ENCODE results near the gene EMILIN3. TPM values are rescaled to one million over a fixed set of nuclear protein-coding genes. Genes with fewer than 3 reads are reported as not detected.

The EMILIN3 gene, protein sequence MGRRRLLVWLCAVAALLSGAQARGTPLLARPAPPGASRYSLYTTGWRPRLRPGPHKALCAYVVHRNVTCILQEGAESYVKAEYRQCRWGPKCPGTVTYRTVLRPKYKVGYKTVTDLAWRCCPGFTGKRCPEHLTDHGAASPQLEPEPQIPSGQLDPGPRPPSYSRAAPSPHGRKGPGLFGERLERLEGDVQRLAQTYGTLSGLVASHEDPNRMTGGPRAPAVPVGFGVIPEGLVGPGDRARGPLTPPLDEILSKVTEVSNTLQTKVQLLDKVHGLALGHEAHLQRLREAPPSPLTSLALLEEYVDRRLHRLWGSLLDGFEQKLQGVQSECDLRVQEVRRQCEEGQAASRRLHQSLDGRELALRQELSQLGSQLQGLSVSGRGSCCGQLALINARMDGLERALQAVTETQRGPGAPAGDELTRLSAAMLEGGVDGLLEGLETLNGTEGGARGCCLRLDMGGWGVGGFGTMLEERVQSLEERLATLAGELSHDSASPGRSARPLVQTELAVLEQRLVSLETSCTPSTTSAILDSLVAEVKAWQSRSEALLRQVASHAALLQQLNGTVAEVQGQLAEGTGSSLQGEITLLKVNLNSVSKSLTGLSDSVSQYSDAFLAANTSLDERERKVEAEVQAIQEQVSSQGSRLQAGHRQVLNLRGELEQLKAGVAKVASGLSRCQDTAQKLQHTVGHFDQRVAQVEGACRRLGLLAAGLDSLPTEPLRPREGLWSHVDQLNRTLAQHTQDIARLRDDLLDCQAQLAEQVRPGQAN
- total RNA-seq (under 1 TPM; 0.39 to 0.72 TPM), polyA plus RNA-seq (under 1 TPM in 1 of 2 donors, not detected in 1; 0.38 TPM)
- long read RNA-seq, donor 1, partial matches to known transcripts = 0 of 22 reads
- long read RNA-seq, donor 1, other reads (novel, unspliced or antisense) = 22 of 22 reads
- long read RNA-seq, donor 2 = 0 reads

DNA sequence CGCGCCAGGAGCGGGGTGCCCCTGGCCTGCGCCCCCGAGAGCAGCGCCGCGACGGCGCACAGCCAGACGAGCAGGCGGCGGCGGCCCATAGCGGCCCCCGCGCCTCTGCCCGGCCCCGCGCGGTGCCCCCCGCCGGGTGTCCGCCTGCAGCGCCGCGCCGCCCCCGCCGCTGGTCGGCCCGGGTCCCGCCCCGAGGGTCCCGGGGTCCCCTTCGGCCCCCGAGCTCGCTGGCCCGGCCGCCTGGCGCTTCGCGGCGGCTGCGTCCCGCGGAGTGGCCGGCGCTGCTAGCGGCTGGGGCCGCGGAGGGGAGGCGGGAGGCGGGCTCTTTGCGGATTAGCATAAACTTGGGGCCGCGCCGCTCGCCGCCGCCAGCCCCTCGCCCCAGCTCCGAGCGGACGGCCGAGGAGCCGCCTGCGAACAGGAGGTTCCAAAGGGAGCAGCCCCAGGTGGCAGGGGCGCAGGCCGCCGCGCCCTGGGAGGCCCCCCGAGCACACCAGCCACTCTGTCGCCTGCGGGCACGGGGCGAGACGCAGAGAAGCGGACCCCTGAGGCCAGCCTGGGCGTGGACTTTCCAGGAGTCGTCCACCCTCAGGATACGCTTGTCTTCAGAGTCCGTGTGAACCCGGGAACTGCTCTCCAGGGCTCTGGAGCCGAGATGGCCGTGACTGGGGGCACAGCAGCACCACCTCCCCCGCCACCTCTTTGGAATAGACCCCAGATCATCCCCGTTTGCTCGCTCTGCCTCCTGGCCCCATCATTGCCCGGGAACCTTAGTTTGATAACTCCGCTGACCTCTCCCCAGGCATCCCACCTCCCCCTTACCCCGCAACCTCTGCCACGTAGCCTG is at the start of gene EMILIN3:
EMILIN3 (minus strand) TSS at position 273 of the 847 bp plus-strand sequence; CDS start at position 89, 184 bp downstream.
- WGBS, 2 donors = 12 to 16% methylated on average over 56 to 93 of the region's 93 CpGs
- intact Hi-C loops (cut with DNase I) = no loop called here
- H3K4me1 ChIP-seq (ENCODE audit: control insufficient read depth in 1 of 2, insufficient read depth in 2 of 2, low read length in 2 of 2) = no peaks in the 10 kb centered on the region
- H3K36me3 ChIP-seq (ENCODE audit: control insufficient read depth in 1 of 2, insufficient read depth in 2 of 2, low read length in 1 of 2) = no peaks in the 10 kb centered on the region
- no peaks in the 10 kb centered on the region for H3K9me3 ChIP-seq (ENCODE audit: control insufficient read depth, low read length)
- H3K27ac ChIP-seq (ENCODE audit: low read depth in 1 of 2, low read length in 2 of 2) = no peak within 1 kb of the TSS
- DNase-seq = no peak
- peak within 1 kb of the TSS; percentile 22 to 33 for H3K4me3 ChIP-seq (ENCODE audit: low read length in 2 of 2)
- ATAC-seq (ENCODE audit: low FRiP score) = no peak
- H3K27me3 ChIP-seq (ENCODE audit: control insufficient read depth in 1 of 2, insufficient read depth in 2 of 2, low read length in 1 of 2) = no peaks in the 10 kb centered on the region

DNA sequence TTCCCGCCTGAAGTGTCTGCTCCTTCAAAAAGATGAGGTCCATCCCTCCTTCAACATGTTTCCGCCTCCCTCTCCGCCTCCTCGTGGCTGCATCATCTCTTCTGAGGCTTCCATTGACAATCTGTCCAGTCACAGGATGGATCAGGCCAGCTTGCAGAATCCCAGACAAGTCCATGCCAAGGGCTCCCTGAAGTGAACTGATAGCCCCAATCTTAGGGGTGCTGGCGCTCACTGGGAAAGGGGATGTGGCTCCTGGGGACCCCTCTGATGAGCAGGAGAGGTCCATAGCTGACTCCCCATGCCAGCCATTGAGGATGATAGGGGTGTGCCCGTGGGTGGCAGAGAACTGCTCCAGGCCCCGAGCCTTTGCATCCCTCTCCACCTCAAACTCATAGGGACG is 48.6 kb upstream of the EMILIN3 start:
- WGBS, 2 donors = 89 to 92% methylated on average over 8 of the region's 8 CpGs
- intact Hi-C loops (cut with DNase I) = loop anchor here in 1 of 2 donors (10.0 kb wide), 1 partner anchor 240 kb away; no protein-coding TSS in a partner anchor
- H3K27ac ChIP-seq (ENCODE audit: low read depth in 1 of 2, low read length in 2 of 2) = no peak overlapping the region
- DNase-seq (no peak), ATAC-seq (ENCODE audit: low FRiP score) (no peak)
- H3K27me3 ChIP-seq (ENCODE audit: control insufficient read depth in 1 of 2, insufficient read depth in 2 of 2, low read length in 1 of 2) = no peaks in the 10 kb centered on the region
- no peaks in the 10 kb centered on the region for H3K4me1 ChIP-seq (ENCODE audit: control insufficient read depth in 1 of 2, insufficient read depth in 2 of 2, low read length in 2 of 2)
- no peaks in the 10 kb centered on the region for H3K9me3 ChIP-seq (ENCODE audit: control insufficient read depth, low read length)
- no peak overlapping the region for H3K4me3 ChIP-seq (ENCODE audit: low read length in 2 of 2)
- H3K36me3 ChIP-seq (ENCODE audit: control insufficient read depth in 1 of 2, insufficient read depth in 2 of 2, low read length in 1 of 2) = peaks cover 0 to 7% of the 10 kb centered on the region in 2 donors

DNA sequence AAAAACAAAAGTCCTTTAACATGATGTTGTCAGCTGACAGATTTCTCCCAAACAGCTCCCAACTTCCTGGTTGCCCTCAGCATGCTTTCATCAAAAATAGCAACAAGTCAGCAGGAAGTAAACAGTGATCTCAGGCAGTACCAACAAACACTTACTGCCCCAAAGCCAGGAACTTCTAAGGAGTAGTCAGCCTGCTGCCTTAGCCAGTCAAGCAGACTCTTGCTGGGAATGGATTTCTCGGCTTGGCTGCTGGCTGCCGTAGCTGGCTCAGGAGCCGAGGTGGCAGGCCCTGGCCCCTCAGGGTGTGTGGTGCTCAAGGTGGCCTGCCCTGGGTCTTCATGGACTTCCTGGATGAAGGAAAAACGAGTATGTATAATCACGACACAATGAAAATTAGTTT is 46.6 kb upstream of the EMILIN3 start:
- no peaks in the 10 kb centered on the region for H3K4me1 ChIP-seq (ENCODE audit: control insufficient read depth in 1 of 2, insufficient read depth in 2 of 2, low read length in 2 of 2)
- H3K27me3 ChIP-seq (ENCODE audit: control insufficient read depth in 1 of 2, insufficient read depth in 2 of 2, low read length in 1 of 2) = no peaks in the 10 kb centered on the region
- no peaks in the 10 kb centered on the region for H3K9me3 ChIP-seq (ENCODE audit: control insufficient read depth, low read length)
- no peak overlapping the region for H3K4me3 ChIP-seq (ENCODE audit: low read length in 2 of 2)
- H3K36me3 ChIP-seq (ENCODE audit: control insufficient read depth in 1 of 2, insufficient read depth in 2 of 2, low read length in 1 of 2) = peaks cover 0 to 7% of the 10 kb centered on the region in 2 donors
- H3K27ac ChIP-seq (ENCODE audit: low read depth in 1 of 2, low read length in 2 of 2) = peak overlapping the region in 1 of 2 donors; percentile 32
- ATAC-seq (ENCODE audit: low FRiP score) (no peak), DNase-seq (no peak)
- intact Hi-C loops (cut with DNase I) = loop anchor here (5.0 to 10.0 kb wide), 3 partner anchors 71 to 241 kb away; partner anchors contain the start of gene LPIN3 (in 1 of the 2)
- WGBS, 2 donors = 84 to 93% methylated on average over 5 of the region's 5 CpGs

DNA sequence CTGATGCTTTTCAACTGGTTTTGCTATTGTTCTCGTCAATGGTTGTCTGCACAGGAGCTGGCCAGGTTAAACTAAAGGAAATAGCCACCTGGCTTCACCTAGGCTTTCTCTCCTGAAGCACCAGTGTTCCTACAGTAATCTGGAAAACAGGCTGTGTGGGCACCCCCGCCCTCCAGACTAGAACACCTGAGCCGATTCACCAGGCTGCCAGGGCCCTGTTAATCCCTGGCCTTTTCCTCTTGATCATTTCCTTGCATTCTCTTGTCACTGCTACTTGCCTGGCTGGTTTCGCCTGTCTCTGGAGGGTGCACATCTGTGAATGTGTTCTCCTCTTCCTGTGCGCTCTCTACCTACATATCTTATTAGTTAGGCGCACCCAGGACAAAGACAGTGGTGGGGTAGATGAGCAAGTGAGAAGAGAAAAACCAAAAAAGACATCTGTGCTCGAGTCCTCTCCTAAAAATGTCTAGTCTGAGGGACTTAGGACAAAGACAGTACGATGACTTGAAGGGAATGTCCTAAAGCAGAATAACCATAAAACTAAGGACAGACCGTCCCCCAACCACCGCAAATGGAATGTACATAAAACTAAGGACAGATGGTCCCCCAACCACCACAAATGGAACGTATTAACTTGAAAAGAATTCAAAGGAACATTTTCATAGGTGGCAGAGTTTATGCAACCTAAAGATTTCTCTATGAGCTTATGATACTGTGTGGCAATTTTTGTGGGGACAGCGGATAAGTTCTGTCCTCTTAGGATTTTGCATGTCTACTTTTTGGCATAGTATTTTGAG is 45.9 kb upstream of the EMILIN3 start:
- peaks cover 0 to 9% of the 10 kb centered on the region in 2 donors for H3K36me3 ChIP-seq (ENCODE audit: control insufficient read depth in 1 of 2, insufficient read depth in 2 of 2, low read length in 1 of 2)
- intact Hi-C loops (cut with DNase I) = loop anchor here (5.0 to 10.0 kb wide), 3 partner anchors 70 to 240 kb away; partner anchors contain the start of gene LPIN3 (in 1 of the 2)

DNA sequence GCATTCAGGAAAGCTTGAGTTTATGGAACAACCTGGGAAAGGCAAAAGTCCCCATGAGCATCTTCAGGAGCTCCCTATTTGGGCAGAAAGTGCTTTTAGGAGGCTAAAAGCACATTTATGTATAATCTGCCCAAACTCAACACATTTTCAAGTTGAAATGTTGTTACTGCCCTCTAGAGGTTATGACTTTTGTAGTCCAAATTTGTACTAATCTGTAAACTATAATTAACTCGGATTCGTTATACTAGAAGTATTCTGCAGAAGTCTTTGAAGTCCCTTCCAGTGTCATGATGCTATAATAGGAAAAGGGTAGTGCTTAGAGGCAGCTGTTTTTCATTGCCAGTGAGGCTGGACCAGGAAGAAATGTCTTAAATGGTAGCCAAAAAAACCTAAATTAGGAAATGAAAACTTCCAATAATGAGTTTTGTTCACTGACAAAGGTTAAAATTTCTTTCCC is 44.8 kb upstream of the EMILIN3 start:
- Histone ChIP-seq H3K27ac (ENCODE audit: low read depth in 1 of 2, low read length in 2 of 2) (peak overlapping the region in 1 of 2 donors; percentile 91), H3K9me3 (ENCODE audit: control insufficient read depth, low read length) (no peaks in the 10 kb centered on the region), H3K36me3 (ENCODE audit: control insufficient read depth in 1 of 2, insufficient read depth in 2 of 2, low read length in 1 of 2) (peaks cover 4 to 11% of the 10 kb centered on the region in 2 donors), H3K27me3 (ENCODE audit: control insufficient read depth in 1 of 2, insufficient read depth in 2 of 2, low read length in 1 of 2) (no peaks in the 10 kb centered on the region), H3K4me3 (ENCODE audit: low read length in 2 of 2) (no peak overlapping the region), H3K4me1 (ENCODE audit: control insufficient read depth in 1 of 2, insufficient read depth in 2 of 2, low read length in 2 of 2) (no peaks in the 10 kb centered on the region)
- WGBS, 2 donors = 0 to 4% methylated on average over 2 of the region's 2 CpGs
- DNase-seq (no peak), ATAC-seq (ENCODE audit: low FRiP score) (peak; percentile 65)
- intact Hi-C loops (cut with DNase I) = loop anchor here (5.0 to 10.0 kb wide), 3 partner anchors 69 to 239 kb away; partner anchors contain the start of gene LPIN3 (in 1 of the 2)

More for the DNA sequence above, 45.9 kb upstream of the EMILIN3 start:
- peak overlapping the region; percentile 80 to 91 for H3K27ac ChIP-seq (ENCODE audit: low read depth in 1 of 2, low read length in 2 of 2)
- H3K9me3 ChIP-seq (ENCODE audit: control insufficient read depth, low read length) = no peaks in the 10 kb centered on the region
- DNase-seq (no peak), ATAC-seq (ENCODE audit: low FRiP score) (no peak)
- no peaks in the 10 kb centered on the region for H3K27me3 ChIP-seq (ENCODE audit: control insufficient read depth in 1 of 2, insufficient read depth in 2 of 2, low read length in 1 of 2)
- 91 to 93% methylated on average over 12 of the region's 12 CpGs for WGBS, 2 donors
- H3K4me3 ChIP-seq (ENCODE audit: low read length in 2 of 2) = no peak overlapping the region
- no peaks in the 10 kb centered on the region for H3K4me1 ChIP-seq (ENCODE audit: control insufficient read depth in 1 of 2, insufficient read depth in 2 of 2, low read length in 2 of 2)

DNA sequence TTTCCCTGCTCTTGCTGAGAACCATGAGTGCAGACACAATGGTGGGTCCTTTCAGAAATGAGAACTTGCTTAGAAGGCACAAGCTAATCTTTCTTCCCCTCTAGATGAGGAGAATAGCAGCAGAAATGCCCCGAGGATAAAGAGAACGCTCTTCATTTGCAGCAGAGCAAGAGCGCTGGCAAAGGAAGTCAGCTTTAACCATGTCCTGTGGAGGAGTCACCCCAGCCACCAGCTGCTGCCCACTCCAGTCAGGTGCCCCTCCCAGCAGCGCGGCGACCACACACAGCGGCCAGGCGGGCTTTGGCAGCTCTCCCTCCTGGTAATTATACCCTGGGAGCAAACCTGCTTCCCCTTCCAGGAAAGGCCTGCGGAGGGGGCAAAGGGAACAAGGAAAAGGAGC is 42.4 kb upstream of the EMILIN3 start:
- 81 to 85% methylated on average over 9 of the region's 9 CpGs for WGBS, 2 donors
- intact Hi-C loops (cut with DNase I) = no loop called here
- H3K36me3 ChIP-seq (ENCODE audit: control insufficient read depth in 1 of 2, insufficient read depth in 2 of 2, low read length in 1 of 2) = peaks cover 6 to 7% of the 10 kb centered on the region in 2 donors
- H3K4me3 ChIP-seq (ENCODE audit: low read length in 2 of 2) = no peak overlapping the region
- ATAC-seq (ENCODE audit: low FRiP score) = no peak
- no peak for DNase-seq
- H3K9me3 ChIP-seq (ENCODE audit: control insufficient read depth, low read length) = no peaks in the 10 kb centered on the region
- no peaks in the 10 kb centered on the region for H3K27me3 ChIP-seq (ENCODE audit: control insufficient read depth in 1 of 2, insufficient read depth in 2 of 2, low read length in 1 of 2)
- H3K27ac ChIP-seq (ENCODE audit: low read depth in 1 of 2, low read length in 2 of 2) = no peak overlapping the region
- H3K4me1 ChIP-seq (ENCODE audit: control insufficient read depth in 1 of 2, insufficient read depth in 2 of 2, low read length in 2 of 2) = no peaks in the 10 kb centered on the region

DNA sequence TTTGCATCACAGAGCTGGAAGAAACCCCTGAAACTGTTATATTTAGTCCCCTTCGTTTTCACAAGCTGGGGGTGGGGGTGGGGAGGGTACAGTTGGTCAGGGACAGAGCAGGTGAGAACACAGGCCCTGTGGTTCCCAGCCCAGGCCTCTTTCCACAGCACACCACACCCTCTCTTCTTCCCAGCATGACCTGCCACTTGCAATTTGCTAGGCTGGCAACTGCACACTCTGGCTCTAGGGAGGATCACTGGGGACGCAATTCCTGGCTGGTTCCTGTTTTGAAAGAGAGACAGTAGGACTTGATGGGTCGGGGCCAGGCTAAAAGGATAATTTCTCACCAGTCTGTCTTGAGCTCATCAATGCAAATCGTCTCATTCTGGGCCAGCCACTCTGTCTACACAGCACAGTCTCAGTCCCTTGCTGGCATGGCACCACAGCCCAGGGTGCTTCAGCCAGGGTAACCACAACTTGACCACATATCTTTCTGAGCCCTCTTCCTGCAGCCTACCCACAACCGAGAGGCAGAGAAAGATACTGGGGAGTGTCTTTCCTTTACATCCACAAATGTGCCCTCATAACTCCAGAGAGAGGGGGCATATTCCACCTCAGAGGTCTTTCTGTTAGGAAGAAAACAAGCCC is 41.7 kb upstream of the EMILIN3 start:
- DNase-seq = no peak
- intact Hi-C loops (cut with DNase I) = no loop called here
- 72% methylated on average over 5 of the region's 5 CpGs for WGBS, 2 donors
- H3K27ac ChIP-seq (ENCODE audit: low read depth in 1 of 2, low read length in 2 of 2) = no peak overlapping the region
- no peak overlapping the region for H3K4me3 ChIP-seq (ENCODE audit: low read length in 2 of 2)
- H3K9me3 ChIP-seq (ENCODE audit: control insufficient read depth, low read length) = no peaks in the 10 kb centered on the region
- no peak for ATAC-seq (ENCODE audit: low FRiP score)
- H3K27me3 ChIP-seq (ENCODE audit: control insufficient read depth in 1 of 2, insufficient read depth in 2 of 2, low read length in 1 of 2) = no peaks in the 10 kb centered on the region
- no peaks in the 10 kb centered on the region for H3K4me1 ChIP-seq (ENCODE audit: control insufficient read depth in 1 of 2, insufficient read depth in 2 of 2, low read length in 2 of 2)
- peaks cover 6 to 7% of the 10 kb centered on the region in 2 donors for H3K36me3 ChIP-seq (ENCODE audit: control insufficient read depth in 1 of 2, insufficient read depth in 2 of 2, low read length in 1 of 2)

Measured in aorta (tissue), 5 donors.